GM18870 (cell line): ENCODE results near the gene RAMP1.

Experiments
- ATAC-seq: cut with Tn5 transposase; IDR thresholded peaks from one replicate; pipeline ENCODE4 v1.9.1; 2021; ENCODE audit warnings: moderate library complexity; ENCODE audit not compliant: unreplicated experiment

The RAMP1 gene

GRCh38 chr2:237894396-237894979, 35.1 kb downstream of the RAMP1 start:
- ATAC-seq: no peak

DNA sequence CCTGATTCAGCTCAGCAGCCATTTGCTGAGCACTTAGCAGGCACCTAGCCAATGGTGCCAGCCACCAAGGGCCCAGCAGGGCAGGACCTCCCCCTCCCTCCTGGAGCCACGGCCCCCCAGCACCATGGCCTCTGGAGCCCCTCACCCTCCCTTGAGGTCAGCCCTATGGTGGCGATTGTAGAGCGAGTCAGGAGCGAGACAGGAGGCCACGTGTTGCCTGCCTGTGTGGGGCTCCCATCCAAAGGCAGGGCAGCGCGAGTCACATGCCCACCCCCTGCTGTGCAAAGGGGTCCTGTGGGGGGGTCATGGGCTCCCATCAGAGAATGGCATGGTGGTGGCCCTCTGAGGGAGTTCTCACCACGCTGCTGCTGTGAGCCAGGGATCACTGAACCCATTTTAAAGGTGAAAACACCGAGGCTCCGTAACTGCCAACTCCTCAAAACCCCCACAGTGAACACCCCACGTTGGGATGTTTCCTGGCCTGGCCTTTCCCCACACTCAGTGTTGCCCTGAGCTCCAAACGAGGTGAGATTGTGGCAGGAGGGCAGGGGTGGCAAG, 35.6 kb downstream of the RAMP1 start:
- no peak for ATAC-seq

- no peak for ATAC-seq
These were observed 36.4 kb downstream of the RAMP1 start for GRCh38 chr2:237895544-237896506.

GRCh38 chr2:237896507-237896892, 37.1 kb downstream of the RAMP1 start:
- no peak for ATAC-seq

- ATAC-seq: no peak
These were observed 37.5 kb downstream of the RAMP1 start for GRCh38 chr2:237896956-237897355.

DNA sequence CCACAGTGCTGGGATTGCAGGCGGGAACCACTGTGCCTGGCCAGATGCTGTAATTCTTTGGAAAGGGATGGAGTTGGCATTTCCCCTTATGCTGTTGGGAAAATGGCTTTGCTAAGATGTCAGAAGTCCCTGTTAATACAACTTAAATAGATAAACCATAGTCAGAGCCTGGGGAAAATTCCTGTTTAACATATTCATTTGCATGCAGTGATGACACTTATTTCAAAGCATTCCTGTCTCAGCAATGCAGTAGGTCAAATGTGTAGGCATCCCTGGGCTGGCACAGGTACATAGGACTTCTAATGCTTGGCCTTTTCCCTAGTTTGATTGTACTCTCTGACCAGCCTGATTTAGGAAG, 38.6 kb downstream of the RAMP1 start:
- ATAC-seq: no peak

DNA sequence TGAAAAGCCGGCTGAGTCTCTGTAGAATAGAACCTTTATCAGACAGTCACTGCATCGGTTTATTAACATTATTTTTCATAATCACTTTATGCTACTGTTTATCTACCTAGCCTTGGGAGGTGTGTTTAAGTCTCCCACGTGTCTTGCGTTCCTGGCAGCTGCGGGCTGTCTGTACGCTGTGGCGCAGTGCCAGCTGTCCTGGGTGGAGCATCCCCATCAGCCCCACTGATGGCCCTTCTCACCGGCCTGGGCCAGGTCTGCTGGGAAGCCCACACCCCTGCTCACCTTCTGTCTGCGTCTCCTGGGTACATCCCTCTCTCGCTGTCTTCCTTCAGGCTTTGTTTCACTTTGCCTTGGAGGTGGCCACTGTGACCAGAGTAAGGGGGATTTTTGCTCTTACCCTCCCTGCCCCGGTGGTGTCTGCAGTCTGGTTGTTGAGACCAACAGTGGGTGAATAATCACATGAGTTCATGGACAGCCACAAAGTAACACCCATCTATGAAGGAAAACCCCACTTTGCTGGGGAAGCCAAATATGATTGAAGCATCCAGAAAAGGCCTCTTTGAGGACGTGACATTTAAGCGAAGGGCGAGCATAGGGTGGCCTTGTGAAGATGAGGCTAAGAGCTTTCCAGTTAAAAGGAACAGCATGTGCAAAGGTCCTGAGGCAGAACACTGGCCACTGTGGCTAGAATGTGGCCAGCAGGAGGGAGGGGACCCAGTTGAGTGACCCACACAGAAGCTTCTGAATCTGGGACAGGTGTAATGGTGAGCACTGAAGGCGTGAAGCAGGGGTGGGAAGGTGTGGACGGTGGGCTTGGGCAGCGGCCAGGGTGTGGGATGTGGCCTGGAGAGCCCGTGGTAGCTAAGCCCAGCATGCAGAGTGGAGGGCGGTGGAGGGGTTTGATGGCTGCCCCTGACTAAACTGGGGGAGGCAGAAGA, 41.7 kb downstream of the RAMP1 start:
- ATAC-seq: no peak

- ATAC-seq: no peak
These were observed 42.8 kb downstream of the RAMP1 start for GRCh38 chr2:237901932-237902850.

- ATAC-seq: no peak
These were observed 45.6 kb downstream of the RAMP1 start for GRCh38 chr2:237904831-237905599.

- no peak for ATAC-seq
These were observed 47.7 kb downstream of the RAMP1 start for GRCh38 chr2:237907144-237907543.

DNA sequence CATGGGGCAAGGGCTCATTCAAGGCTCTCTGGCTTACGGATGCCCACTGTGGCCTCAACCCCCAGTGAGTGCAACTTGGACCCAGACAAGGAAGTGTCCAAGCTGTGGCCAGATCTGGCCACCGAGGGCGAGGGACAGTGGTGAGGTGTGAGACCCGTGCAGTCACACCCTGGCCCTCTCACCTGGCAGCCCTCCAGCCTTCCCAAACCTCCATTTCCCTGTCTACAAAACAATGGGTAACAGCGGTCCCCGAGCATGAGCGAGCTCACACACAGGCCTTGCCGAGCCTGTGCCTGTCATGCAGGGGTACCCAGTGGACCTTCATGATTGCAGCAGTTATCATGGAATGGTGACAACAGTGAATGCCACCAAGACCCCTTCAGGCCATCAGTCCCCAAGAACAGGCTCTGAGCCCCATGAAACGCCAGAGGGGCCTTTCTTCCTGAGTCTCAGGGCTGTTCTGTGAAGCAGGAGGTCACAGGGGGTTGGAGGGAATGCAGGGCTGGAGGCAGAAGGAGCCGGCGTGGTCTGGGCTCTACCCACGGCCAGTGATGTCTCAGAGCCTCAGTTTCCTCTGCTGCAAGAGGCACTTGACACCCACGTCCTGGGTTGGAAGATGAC, 49.8 kb downstream of the RAMP1 start:
- ATAC-seq: no peak

DNA sequence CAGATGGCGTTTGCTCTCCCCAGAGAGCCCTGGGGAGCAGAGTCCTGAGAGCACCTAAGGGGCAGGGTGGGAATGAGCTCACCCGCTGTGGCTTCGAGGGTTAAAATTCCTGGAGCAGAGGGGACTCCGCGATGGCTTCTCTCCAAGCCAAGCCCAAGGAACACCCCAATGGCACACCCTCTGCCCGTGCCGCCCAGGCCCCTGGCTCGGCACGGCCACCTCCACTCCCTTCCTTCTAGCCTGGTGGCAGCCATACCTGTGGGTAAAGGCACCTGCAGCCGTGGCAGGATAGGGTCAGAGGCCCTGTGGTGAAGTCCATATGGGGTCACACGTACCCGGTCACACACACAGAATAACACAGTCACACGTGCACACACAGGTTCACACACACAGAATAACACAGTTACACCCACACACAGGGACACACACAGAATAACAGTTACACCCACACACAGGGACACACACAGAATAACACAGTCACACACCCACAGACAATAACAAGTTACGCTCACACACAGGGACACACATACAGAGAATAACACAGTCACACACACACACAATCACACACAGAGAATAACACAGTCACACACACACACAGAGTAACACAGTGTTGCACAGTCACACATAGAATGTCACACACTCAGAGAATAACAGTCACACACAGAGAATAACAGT, 50.5 kb downstream of the RAMP1 start:
- ATAC-seq: no peak

DNA sequence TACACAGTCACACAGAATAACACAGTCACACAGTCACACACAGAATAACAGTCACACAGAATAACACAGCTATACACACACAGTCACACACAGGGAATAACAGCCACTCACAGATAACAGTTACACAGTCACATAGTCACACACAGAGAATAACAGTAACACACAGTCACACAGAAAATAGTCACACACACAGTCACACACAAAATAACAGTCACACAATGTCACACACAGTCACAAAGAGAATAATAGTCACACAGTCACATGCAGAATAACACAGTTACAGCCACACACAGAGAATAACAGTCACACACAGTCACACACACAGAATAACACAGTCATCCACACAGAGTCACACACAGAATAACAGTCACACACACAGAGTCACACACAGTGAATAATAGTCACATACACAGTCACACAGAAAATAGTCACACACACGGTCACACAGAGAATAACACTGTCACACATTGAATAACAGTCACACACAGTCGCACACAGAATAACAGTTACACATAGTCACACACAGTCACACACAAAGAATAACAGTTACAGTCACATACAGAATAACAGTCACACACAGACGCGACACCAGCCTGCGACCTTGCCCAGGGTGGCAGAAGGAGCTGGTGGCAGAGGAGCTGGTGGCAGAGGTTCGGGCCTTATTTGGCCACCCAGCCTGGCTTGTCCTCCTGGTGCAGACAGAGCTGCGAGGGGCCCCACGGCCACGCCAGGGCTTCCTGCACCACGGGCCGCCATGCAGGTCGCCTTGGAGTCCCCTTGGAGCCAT, 51.3 kb downstream of the RAMP1 start:
- no peak for ATAC-seq

GRCh38 chr2:237911363-237912017, 52.1 kb downstream of the RAMP1 start:
- ATAC-seq: no peak

- ATAC-seq: no peak
These were observed 53.1 kb downstream of the RAMP1 start for GRCh38 chr2:237912271-237913192.
